OCI-LY1 (cell line): ENCODE measurements around the gene BOC.

Experiments used
- H2AFZ ChIP-seq: fragments of 200-600 bp; sonication (generic), shearing (Covaris generic); 2 replicates; pipeline ENCODE4 v1.6.0; 2014; ENCODE audit warnings: antibody characterized with exemption, mild to moderate bottlenecking, low read length
- H3F3A ChIP-seq: fragments of 200-600 bp; sonication (generic), shearing (Covaris generic); 2 replicates; pipeline ENCODE4 v1.6.0; 2014; ENCODE audit warnings: mild to moderate bottlenecking, antibody characterized with exemption, low read length, moderate library complexity; ENCODE audit not compliant: insufficient read depth
- H3K27ac ChIP-seq: fragments of 200-600 bp; sonication (generic); 2 replicates; pipeline ENCODE4 v1.5.1; 2014; ENCODE audit warnings: low read length, mixed run types, mild to moderate bottlenecking, low read depth; ENCODE audit not compliant: poor library complexity, severe bottlenecking
- H3K27me3 ChIP-seq: fragments of 200-600 bp; sonication (generic); 2 replicates; pipeline ENCODE4 v1.6.0; 2014; ENCODE audit warnings: antibody characterized with exemption, mild to moderate bottlenecking, low read length, moderate library complexity; ENCODE audit not compliant: insufficient read depth
- H3K36me3 ChIP-seq: fragments of 200-600 bp; sonication (generic); 2 replicates; pipeline ENCODE4 v1.6.1; 2014; ENCODE audit warnings: mild to moderate bottlenecking, antibody characterized with exemption, low read length, moderate library complexity, mixed read lengths; ENCODE audit not compliant: insufficient read depth
- H3K4me1 ChIP-seq: fragments of 200-600 bp; sonication (generic); 2 replicates; pipeline ENCODE4 v1.5.1; 2014; ENCODE audit warnings: mild to moderate bottlenecking, low read length, moderate library complexity; ENCODE audit not compliant: insufficient read depth, severe bottlenecking
- H3K4me2 ChIP-seq: fragments of 200-600 bp; sonication (generic), shearing (Covaris generic); 2 replicates; pipeline ENCODE4 v1.6.1; 2014; ENCODE audit warnings: low read length
- H3K4me3 ChIP-seq: fragments of 200-600 bp; sonication (generic); 2 replicates; pipeline ENCODE4 v1.5.1; 2014; ENCODE audit warnings: low read length, low read depth, mild to moderate bottlenecking, mixed read lengths; ENCODE audit not compliant: poor library complexity, severe bottlenecking
- H3K79me2 ChIP-seq: fragments of 200-600 bp; shearing (Covaris generic); 2 replicates; pipeline ENCODE4 v1.6.1; 2016; ENCODE audit warnings: mixed run types, low read length, mixed read lengths; ENCODE audit not compliant: insufficient read depth
- H3K9ac ChIP-seq: fragments of 200-600 bp; sonication (generic), shearing (Covaris generic); 2 replicates; pipeline ENCODE4 v1.6.1; 2014; ENCODE audit warnings: mild to moderate bottlenecking, low read length, mixed read lengths
- H3K9me2 ChIP-seq: fragments of 200-600 bp; sonication (generic), shearing (Covaris generic); 2 replicates; pipeline ENCODE4 v1.6.1; 2014; ENCODE audit warnings: low read depth, mild to moderate bottlenecking, low read length, mixed read lengths
- H3K9me3 ChIP-seq: fragments of 200-600 bp; shearing (Covaris generic); 2 replicates; pipeline ENCODE4 v1.6.1; 2014; ENCODE audit warnings: low read length, mixed read lengths
- H4K20me1 ChIP-seq: fragments of 200-600 bp; sonication (generic), shearing (Covaris generic); 2 replicates; pipeline ENCODE4 v1.6.0; 2016; ENCODE audit warnings: mild to moderate bottlenecking, low read length; ENCODE audit not compliant: insufficient read depth
- EZH2 ChIP-seq: fragments of 200-600 bp; sonication (generic), shearing (Covaris generic); IDR thresholded peaks from 2 replicates; pipeline ENCODE4 v1.8.0; 2017; ENCODE audit warnings: borderline replicate concordance, mixed run types, mild to moderate bottlenecking, antibody characterized with exemption, low read length, moderate library complexity, mixed read lengths
- TF ChIP-seq, protein P1 (sequence below): fragments of 200-600 bp; sonication (generic), shearing (Covaris generic); IDR thresholded peaks from 2 replicates; pipeline ENCODE4 v1.5.1; 2017; ENCODE audit warnings: mild to moderate bottlenecking, antibody characterized with exemption, low read length, moderate library complexity, mixed read lengths

BOC gene

DNA sequence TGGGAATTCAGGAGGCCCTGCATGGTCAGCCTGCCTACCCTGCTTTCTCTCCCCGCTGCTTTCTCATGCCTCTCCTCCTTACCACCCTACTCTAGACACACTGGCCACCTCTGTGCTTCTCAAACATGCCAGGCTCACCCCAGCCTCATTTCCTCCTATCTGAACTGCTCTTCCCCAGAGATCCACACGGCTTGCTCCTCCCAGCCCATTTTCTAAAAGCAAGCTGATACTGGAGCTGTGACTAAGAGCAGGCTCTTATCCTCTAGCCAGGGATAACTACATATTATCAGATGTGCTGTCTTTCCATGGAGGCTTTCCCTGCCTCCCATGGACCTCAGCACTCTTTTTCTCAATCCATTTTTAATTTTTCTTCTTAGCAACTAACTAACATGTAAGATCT, 85.9 kb downstream of the BOC start:
- no peak overlapping the region for H3K4me3 ChIP-seq
- H3K27me3 ChIP-seq = no peaks in the 10 kb centered on the region
- H4K20me1 ChIP-seq = no peaks in the 10 kb centered on the region
- H3K4me1 ChIP-seq = no peaks in the 10 kb centered on the region
- no peaks in the 10 kb centered on the region for H3K9me3 ChIP-seq
- no peak overlapping the region for H3K9ac ChIP-seq
- no peak overlapping the region for H3K4me2 ChIP-seq
- no peak overlapping the region for H3K27ac ChIP-seq
- no peaks in the 10 kb centered on the region for H3K9me2 ChIP-seq
- no peaks in the 10 kb centered on the region for H3F3A ChIP-seq
- no peak overlapping the region for H2AFZ ChIP-seq
- no peaks in the 10 kb centered on the region for H3K36me3 ChIP-seq
- H3K79me2 ChIP-seq = no peaks in the 10 kb centered on the region
- TF ChIP-seq, protein P1, sequence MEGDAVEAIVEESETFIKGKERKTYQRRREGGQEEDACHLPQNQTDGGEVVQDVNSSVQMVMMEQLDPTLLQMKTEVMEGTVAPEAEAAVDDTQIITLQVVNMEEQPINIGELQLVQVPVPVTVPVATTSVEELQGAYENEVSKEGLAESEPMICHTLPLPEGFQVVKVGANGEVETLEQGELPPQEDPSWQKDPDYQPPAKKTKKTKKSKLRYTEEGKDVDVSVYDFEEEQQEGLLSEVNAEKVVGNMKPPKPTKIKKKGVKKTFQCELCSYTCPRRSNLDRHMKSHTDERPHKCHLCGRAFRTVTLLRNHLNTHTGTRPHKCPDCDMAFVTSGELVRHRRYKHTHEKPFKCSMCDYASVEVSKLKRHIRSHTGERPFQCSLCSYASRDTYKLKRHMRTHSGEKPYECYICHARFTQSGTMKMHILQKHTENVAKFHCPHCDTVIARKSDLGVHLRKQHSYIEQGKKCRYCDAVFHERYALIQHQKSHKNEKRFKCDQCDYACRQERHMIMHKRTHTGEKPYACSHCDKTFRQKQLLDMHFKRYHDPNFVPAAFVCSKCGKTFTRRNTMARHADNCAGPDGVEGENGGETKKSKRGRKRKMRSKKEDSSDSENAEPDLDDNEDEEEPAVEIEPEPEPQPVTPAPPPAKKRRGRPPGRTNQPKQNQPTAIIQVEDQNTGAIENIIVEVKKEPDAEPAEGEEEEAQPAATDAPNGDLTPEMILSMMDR = no peak
- TF ChIP-seq EZH2 = no peak

DNA sequence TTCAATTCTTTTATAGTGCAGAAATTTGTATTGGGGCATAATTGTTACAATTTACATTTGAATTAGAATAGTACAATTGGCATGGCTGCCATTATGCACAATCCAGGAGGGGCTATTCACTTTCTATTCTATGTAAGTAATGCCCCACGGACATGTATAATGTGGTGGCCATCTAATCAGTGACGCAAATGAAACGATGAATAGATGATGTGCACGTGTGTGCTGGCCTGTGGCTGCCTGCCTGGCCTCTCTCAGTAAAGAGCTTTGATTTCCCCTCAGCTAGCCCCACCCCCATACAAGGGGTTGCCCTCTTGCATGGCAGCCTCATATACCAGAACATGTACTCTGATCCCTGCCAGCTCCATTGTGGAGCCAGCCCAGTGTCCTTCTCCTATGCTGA, 86.5 kb downstream of the BOC start:
- H3K4me3 ChIP-seq = no peak overlapping the region
- TF ChIP-seq, protein P1 = no peak

DNA sequence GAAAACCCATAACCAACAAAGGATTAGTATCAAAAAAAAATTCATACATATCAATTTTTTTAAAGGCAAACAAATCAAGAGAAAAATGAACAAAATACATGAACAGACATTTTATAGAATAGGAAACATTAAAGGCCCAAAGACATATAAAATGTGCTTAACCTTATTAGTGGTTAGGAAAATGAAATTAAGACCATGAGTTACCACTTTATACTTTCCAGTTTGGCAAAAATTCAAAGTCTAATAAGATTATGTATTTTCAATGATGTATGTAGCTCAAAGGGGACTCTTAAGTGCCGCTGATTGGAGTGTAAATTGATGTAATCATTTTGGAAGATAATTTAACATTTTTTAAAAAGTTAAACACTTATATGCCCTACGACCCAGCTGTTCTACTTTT, 89.2 kb downstream of the BOC start:
- TF ChIP-seq, protein P1 = no peak
- no peak for TF ChIP-seq EZH2
- no peak overlapping the region for H2AFZ ChIP-seq
- no peaks in the 10 kb centered on the region for H3K4me1 ChIP-seq
- no peak overlapping the region for H3K9ac ChIP-seq
- no peaks in the 10 kb centered on the region for H3K36me3 ChIP-seq
- H3K4me3 ChIP-seq = no peak overlapping the region
- H3K4me2 ChIP-seq = no peak overlapping the region
- no peaks in the 10 kb centered on the region for H3K9me2 ChIP-seq
- no peak overlapping the region for H3K27ac ChIP-seq
- H3K9me3 ChIP-seq = no peaks in the 10 kb centered on the region
- H3K79me2 ChIP-seq = no peaks in the 10 kb centered on the region
- no peaks in the 10 kb centered on the region for H3K27me3 ChIP-seq
- H4K20me1 ChIP-seq = no peaks in the 10 kb centered on the region
- H3F3A ChIP-seq = no peaks in the 10 kb centered on the region

More for the DNA sequence above, 86.5 kb downstream of the BOC start:
- H3K36me3 ChIP-seq = no peaks in the 10 kb centered on the region
- no peaks in the 10 kb centered on the region for H3K9me2 ChIP-seq
- H3K9me3 ChIP-seq = no peaks in the 10 kb centered on the region
- no peaks in the 10 kb centered on the region for H3K27me3 ChIP-seq
- H3K79me2 ChIP-seq = no peaks in the 10 kb centered on the region
- no peak overlapping the region for H3K4me2 ChIP-seq
- H3K9ac ChIP-seq = no peak overlapping the region
- no peak overlapping the region for H3K27ac ChIP-seq
- H2AFZ ChIP-seq = no peak overlapping the region
- no peaks in the 10 kb centered on the region for H4K20me1 ChIP-seq
- no peaks in the 10 kb centered on the region for H3K4me1 ChIP-seq
- no peaks in the 10 kb centered on the region for H3F3A ChIP-seq
